AG09309 (cell line): Measurements from ENCODE around the gene ATG2A.

Source experiments
- DNase-seq: peaks from one replicate; pipeline ENCODE4 v3.0.0-alpha.2; 2010; ENCODE audit warnings: low read depth
- H3K4me3 ChIP-seq: 2 replicates; pipeline ENCODE4 v1.5.1; 2011; ENCODE audit warnings: mild to moderate bottlenecking, low read depth, low read length, moderate library complexity; ENCODE audit not compliant: control insufficient read depth
- CTCF ChIP-seq: IDR thresholded peaks from 2 replicates; pipeline ENCODE4 v1.5.1; 2011; ENCODE audit warnings: mild to moderate bottlenecking, low read depth, low read length, inconsistent platforms; ENCODE audit not compliant: insufficient read depth, control insufficient read depth; ENCODE audit errors: missing control alignments

Gene ATG2A

GRCh38 chr11:64856382-64857227 lies 60.4 kb downstream of the ATG2A start:
- H3K4me3 ChIP-seq = no peak overlapping the region
- DNase-seq = no peak
- TF ChIP-seq CTCF = no peak

- TF ChIP-seq CTCF = no peak
- no peak overlapping the region for H3K4me3 ChIP-seq
- no peak for DNase-seq
These were observed 61.3 kb downstream of the ATG2A start for GRCh38 chr11:64855596-64856304.

GRCh38 chr11:64854534-64855502 lies 62.2 kb downstream of the ATG2A start:
- TF ChIP-seq CTCF = no peak
- no peak overlapping the region for H3K4me3 ChIP-seq
- no peak for DNase-seq

- no peak for TF ChIP-seq CTCF
- DNase-seq = no peak
- H3K4me3 ChIP-seq = no peak overlapping the region
These were observed 62.9 kb downstream of the ATG2A start for GRCh38 chr11:64854157-64854533.

GRCh38 chr11:64853709-64854108 lies 63.3 kb downstream of the ATG2A start:
- no peak for TF ChIP-seq CTCF
- H3K4me3 ChIP-seq = no peak overlapping the region

More at GRCh38 chr11:64853709-64854108, 63.3 kb downstream of the ATG2A start:
- no peak for DNase-seq
